GM18517 (cell line): ENCODE measurements around the gene MOG.

Experiments used
- ATAC-seq: cut with Tn5 transposase; IDR thresholded peaks from one replicate; pipeline ENCODE4 v1.9.1; 2021; ENCODE audit warnings: mild to moderate bottlenecking, moderate library complexity; ENCODE audit not compliant: unreplicated experiment

The MOG gene

DNA sequence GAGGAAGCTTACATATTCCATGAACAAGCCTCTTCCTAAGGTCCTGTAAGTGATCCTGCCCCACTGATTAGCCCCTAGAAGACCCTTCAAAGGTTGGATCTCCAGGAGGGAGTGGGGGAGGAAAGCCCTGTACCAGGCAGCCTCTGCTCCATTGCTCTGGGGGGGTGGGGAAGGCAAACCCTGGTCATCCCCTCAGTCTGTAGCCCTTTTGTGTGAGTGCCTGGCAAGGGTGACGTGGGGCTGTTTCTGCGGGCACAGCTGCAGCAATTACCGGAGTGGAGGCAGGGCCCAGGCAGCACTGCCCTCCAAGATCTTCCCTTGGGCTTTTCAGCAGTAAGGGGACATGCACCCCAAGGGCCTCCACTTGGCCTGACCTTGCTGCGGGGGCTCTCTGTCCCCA is at the start of gene MOG:
TSS of gene MOG (plus strand) at position 295 of the 400 bp plus-strand sequence. CDS start 118 bp downstream, outside the sequence.
- ATAC-seq = no peak

DNA sequence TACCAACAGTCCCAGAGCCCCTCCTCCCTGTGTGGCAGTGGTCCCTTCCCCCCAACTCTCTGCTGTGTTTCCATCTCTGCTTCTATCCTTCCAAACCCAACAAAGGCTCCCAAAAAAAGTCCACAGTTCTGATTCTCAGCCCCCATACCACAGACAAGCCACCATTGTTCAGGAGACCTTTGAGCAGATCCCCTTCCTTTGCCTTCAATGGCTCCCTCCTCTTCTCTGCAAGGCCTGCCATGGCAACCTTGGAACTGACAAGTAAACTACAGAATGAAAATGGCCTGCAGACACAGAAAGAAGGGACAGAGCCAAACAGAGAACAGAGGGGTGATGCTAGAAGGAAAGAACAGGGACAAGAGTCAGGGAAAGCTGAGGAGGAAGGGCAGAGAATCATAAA is 48.8 kb upstream of the MOG start:
- ATAC-seq = no peak

DNA sequence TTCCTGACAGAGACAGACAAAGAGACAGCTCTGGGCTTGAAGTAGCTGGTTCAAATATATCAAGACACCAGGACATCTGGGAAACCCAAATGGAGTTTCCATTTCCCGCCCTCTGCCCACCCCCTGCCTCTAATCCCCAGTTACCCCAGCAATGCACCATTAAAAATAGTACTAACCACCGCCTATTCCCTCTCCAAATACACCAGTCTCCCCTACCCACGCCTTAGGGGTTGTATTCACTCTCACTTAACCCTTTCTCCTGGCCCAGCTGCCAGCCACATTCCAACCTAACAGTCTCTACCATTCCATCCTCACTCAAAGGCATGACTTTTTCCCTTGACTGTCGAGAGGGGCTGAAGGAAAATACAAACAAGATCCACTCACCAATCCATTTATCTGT is 46.4 kb upstream of the MOG start:
- no peak for ATAC-seq

DNA sequence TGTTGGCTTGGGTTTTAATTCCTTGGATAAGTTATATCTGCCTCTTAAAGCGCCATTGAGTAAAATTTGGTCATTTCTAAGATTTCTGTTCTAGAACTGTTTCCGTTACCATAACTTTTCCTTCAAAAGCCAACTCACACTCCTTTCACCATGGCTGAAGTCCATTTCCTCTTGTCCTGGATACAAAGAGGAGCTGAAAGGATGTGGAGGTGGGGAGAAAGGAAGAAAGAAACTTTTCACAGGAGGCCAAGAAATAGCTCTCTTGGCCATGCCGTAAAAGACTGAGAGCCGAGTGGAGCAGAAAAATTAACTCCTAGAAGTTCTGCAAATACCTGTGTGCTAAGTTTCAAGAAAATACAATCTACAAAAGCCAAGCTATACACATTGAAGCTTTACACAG is 45.5 kb upstream of the MOG start:
- no peak for ATAC-seq

DNA sequence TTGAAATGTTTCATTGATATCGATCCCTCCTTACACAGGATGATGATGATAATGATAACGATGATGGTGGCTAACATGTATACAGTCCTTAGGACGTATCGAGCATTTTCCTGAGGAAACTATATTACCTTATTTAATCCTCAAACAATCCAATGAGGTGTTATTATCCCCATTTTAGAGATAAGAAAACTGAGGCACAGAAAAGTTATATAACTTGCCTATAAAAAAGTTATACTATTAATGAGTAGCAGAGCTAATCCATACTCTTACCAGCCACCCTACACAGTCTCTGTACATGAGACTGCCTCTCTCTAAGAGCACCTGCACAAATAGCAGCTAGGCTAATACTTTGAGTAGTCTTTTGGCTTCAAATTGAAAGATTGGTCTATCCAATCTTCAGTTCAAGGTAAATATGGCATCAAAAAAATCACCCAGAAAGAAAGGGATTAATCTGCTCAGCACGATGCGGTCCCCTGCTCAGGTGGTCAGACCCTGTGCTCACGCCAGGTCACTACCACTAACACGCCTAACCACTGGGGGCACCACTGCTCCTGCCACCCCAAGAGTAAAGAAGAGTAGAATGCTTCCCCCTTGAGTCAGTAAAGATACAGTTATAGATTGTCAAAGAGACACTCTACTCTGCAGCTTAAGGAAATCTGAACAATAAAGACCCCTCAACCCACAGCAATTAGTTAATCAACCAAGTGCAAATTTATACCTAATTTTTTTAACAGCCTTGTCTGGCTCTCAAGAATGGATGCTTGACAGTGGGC is 38.9 kb upstream of the MOG start:
- no peak for ATAC-seq

DNA sequence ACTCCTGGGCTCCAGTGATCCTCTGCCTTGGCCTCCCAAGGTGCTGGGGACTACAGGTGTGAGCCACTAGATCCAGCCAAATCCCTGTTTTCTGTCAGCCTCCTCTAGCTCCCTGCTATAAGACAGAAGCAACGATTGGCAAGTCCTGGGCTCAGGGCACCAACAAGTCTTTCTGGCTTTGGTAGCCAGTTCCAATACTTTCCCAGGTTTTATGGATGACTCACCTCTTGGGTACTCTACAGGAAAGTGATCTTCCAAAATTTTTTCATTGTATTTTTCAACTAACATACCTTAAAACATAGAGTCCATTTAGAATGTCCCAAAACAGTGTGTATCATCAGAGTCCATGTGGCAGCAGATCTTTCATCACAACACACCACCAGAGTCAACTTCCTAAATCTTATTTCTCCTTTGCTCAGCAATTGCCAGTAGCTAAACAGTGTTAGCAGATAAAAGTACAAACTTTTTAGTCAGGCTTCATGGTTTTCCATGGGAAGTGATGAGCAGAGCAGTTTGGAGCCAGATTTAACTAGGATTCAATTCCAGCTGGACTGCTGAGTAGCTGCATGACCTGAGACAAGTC is 37.2 kb upstream of the MOG start:
- no peak for ATAC-seq

DNA sequence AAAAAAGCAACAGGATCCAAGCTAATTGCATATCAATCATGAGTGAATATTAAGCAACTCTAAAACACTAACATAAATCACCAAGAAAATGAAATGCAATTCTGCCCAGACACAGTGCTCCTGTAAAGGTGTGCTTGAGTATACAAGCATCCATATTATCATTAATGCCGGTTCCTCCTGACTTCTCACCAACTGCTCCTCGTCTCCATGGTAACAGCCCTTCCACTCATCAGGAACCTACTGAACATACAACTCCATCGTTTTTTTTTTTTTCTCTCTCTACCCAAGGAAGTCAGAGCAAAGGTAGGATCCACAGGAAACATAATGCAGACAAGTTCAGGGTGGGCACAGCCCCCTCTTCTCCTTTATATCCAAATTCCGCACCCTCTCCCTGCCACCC is 36.3 kb upstream of the MOG start:
- ATAC-seq = no peak

DNA sequence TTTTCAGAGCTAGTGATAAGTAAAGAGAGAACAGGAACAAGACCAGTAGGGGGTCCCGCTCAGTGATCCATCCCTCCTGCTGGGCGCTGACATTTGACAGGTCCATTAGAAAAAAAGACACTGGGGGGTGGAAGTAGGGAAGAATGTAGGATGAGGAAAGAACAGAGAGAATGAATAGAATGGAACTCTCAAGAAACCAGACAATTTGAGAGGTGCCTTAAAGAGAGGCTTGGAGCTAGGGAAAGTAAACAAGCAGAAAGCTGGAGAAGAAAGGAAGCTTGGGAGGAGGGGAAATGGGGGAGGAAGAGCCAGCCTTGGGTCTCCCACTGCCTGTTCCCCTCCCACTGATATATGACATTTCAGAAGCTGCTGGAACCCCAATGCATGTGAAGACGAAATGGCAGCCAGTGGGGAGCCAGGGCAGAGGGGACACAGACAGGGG is 32.4 kb upstream of the MOG start:
- no peak for ATAC-seq

DNA sequence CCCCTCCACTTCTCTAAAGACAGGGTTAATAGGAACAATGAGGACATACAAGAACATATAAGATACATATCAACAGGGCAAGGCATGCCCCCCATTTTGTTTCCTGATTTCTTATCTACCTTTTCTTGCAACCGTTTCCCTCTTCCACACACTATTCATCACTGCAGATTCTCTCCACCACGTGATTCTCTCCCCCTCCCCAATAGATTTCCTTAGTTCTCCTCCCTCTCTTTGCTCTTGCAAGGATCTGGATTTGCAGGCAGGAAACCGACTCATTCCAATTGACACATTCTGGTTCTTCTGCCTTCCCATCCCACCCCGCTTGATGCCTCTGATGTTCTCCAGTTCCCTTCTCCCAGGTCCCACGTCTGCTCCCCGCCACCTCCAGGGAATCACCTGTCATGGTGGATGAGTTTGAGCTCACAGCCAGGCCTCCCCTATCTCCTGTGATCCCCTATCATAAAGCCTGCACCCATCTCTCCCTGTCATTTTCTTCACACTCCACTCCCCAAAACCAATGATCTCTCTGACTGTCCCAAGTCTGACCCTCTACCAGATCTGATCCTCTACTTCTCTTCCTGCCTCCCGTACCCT is 31.5 kb upstream of the MOG start:
- ATAC-seq = no peak

DNA sequence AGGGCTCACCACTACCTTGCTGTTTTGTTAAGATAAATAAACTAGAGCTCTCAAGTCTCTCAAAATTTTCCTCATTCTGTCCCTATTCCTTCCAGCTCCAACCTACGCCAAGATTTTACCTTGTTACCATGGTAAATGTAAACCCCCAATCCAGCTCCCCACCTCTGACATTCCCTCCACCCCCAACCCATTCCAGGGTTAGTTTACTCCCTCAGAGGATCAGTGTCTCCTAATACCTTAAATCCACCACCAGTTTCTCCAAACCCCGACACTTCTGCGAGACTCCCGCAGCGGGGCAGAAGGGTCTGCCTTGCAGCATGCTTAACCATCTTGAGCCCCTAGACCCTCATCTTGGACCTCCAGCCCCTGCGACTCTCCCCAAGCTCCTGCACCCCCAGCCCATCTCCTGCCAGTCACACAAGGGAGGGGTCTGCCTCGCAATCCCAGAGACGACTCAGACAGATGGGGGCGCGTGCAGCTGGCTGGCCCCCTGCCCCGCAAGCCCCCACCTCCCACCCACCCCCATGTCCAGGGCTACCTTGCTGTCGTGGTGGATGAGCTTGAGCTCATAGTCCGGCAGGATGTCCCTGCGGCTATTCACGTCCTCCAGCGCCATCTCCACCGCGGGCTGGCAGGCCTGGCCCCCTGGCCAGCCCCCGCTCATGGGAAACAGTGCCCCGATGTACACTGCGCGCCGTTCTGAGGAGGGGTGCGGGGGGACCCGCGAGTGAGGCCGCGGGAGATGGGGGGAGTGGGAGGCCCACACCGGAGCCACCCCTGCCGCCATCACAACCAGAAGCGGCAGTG is 29.7 kb upstream of the MOG start:
- ATAC-seq = no peak

DNA sequence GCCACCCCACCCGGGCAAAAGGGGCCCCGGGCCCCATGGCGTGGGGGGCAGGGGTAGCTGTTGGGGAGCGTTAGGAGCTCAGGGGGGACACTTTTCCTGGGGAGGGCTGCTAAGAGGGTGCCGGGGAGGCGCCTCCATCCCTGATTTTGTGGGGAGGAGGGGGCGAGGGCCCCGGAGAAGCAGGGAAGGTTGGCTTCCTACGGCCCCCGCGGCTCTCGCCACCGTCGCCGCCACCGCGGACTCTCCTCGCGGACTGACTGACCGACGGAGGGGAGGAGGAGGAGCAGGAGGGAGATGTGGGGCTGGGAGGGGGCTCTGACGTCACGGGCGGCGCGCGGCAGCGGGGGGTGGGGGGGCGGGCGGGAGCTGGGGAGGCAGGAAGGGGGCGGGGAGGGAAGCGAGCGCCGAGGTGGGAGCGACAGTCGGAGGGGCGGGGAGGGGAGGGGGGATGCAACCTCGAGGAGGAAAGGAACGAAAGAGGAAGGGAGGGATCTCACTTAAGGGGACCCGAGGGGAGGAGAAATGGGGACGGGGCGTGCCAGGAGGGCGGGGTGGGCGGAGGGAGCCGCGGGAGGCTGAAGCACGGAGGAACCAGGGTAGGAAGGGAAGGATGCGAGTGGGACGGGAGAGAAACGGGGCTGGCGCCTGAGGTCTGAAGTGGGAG is 29.0 kb upstream of the MOG start:
- no peak for ATAC-seq

DNA sequence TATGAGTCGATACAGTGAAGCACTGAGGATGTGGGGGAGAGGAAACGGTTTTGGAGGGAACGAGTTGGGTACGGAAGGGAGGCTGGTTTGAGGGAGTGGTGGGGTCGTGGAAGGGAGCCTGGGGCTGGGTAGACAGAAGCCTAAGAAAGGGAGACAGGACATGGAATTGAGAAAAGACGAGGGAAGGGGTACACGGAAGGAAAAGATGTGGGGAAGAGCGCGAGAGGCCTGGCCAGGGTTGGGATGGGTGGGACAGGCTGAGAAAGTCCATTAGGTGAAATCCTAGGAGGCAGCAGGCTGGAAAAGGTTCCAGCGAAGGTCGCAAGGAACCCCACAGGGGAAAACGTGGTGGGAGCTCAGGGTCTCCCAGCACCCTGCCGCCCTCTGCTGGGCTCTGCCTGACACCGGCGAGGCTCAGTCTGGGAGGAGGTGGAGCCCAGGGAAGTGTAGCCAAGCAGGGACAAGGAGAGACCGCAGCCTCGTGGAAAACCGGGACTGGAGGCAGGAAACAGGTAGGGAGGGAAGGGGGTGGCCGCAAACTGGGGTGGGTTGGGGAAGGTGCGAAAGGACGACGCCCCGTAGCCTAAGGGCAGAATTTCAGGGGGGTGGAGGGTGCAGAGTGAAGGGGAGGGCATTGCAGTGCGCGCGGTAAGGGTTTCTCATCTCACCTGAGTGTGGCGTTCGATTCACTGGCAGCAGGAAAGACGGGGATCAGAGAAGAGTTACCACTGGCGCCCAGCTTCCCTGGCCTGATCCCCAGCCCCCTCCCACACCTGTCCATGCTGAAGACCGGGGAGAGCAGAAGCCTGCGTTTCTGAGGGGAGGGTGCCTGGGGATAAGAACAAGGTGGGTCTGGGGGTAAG is 28.2 kb upstream of the MOG start:
- ATAC-seq = no peak

DNA sequence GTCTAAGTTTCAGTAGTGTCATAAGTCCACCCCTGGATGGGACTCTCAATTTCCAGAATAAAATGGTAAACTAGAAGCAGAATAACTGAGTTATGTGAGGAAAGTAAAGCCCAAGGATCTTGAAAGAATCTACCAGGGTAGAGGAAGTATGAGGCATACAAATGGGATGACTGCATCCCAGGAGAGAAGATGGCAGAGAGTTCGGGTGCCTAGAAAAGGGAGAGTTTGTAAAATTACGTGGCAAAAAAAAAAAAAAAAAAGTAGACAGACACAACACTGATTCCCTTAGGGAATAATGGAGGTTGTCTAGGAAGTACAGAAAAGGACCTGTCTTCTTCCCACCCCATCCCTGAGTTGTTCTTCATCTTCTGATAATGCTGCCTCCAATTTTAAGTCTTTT is 27.3 kb upstream of the MOG start:
- ATAC-seq = no peak

DNA sequence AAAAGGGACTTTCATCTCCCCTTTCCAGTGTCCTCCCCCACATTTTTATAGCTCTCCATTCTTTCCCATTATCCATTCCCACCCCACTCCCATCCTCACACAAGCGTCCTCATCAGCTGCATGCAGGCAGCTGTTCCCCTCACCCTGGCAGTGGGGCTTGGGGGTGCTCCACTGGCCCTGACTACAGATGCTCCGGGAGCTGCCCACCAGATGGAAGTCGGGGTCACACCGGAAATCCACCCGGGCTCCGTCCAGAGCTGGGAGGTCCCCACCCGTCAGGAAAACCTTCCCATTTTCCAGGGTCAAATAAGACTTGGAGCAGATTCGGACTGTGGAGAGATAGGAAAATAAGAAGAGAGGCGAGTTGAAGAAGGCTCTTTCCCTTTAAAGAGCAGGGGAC is 26.6 kb upstream of the MOG start:
- no peak for ATAC-seq

DNA sequence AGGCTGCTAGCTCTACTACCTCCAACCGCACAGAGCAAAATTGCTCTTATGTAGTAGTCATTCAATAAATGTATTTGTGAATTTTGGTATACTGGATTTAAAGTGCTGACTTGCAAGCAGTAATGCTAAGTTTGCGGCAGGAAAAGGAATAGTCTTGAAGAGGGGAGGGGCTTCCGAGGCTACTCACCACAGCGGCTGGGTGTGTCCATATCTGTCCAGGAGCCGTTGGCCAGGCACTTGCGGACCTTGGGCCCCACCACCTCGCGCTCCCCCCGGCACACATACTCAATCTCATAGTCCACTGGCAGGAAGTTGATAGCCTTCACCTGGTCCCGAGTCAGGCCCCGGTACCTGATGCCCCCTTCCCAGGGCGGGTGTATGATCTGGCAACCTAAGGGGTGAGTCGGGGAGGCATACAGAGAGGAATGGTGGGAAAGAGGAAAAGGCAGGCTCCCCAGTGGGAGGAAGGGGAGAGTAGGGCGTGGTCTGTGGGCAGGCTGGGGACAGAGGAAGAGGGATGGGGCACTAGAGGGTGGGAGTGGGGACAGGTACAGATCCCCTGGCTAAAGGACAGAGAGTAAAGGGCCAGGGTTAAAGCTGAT is 25.6 kb upstream of the MOG start:
- ATAC-seq = no peak

DNA sequence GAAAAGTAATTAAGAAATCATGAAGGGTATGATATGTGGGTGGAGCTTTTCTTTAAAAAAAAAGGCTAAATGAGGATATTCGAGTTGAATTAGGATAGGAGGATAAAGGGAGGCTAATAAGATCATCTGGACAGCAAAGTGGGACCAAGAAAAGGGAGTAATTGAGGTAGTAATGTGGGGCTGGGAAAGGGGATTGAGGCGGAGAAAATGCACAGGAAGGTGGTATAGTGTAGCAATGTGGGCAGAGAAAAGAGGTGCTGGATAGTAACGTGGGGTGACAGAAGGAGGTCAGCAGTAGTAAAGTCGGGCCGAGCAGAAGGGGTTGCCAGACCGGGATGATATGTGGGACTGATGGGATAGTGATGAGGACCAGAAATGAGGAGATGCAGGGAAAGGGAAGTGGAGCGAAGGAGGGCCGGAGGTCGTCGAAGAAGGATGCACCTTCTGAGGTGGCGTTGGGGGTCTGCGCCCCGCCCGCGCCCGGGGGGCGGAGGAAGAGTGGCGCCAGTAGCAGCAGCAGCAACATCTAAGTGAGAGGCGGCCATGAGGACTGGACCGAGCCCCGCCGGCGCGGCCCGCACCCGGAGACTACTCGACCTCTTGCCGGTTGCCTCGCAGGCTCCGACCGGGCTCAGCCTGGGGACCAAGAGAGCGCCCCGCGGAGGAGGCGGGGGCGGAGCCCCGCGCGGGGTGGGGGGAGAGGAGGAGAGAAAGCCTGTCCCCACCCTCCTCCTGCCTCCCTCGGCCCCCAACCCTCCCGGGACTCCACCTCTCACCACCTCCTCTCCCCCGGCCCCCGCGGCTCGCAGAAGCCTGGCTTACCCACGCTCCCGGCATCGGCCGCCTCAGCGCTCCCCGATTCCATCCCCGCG is 24.8 kb upstream of the MOG start:
- ATAC-seq = no peak

DNA sequence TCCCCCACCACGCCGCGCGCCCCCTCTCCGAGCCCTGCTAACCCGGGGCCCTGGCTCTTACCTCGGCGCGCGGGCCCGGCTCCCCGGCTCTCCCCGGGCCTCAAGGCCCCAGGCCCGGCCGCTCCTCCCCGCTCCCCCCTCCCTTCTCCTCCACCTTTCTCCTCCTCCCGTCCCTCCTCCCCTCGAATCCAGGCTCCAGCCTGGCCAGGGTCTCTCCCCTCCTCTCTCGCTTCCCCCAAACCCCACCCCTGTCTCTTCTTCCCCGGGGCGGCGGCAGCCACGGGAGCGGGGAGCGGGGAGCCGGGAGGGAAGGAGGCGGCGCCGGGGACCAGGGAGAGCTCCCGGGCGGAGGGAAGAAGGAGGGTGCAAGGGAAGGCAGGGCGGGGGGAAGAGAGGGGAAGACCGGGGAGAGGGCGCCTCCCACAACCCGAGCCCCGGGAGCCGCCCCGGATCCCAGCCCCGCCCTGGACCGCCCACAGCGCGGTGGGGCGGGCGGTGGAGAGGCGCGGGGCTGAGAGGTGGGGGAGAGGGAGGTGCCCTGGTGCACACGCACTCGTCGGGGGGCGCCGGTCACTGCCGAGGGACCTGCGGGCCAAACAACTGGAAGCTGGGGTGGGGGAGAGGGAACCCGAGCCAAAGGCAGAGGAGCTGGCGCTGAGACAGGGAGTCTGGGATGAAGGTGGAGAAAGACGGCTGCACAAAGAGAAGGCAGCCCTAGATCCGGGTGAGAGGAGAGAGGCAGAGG is 23.9 kb upstream of the MOG start, which contains the start of gene GABBR1:
TSS of gene GABBR1 (minus strand) at position 395 of the 745 bp plus-strand sequence. CDS start 798 bp downstream, outside the sequence.
- ATAC-seq = no peak

DNA sequence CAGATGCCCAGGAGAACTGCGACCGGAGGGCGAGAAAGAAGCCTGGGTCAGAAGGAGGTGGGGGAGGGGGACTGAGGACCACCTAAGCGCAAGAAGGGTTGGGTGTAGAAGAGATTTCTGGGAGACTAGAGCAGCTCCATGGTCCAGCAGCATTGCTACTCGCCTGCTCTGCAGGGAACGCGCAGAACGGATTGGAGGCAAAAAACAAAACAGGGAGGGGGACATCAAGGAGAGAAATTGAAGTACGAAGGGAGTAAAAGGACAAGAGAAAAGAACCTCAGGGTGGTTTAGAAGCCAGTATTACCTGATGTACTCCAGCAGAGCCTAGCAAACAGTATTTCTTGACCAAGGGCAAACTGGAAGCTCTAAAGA is 23.4 kb upstream of the MOG start:
- no peak for ATAC-seq
